Fibroblast of pulmonary artery (primary cell): ENCODE data around the gene RBM17.
"Not testable (repeated sequence)": the region's sequence is repeated elsewhere in the genome, so short reads cannot be mapped to it uniquely, and the experiment has no call there.

Experiments
- DNase-seq: peaks from one replicate; pipeline ENCODE4 v3.0.0-alpha.2; 2010; ENCODE audit warnings: low read depth
- H3K4me3 ChIP-seq: replicated peaks from 2 replicates; pipeline ENCODE4 v1.5.1; 2011; ENCODE audit warnings: low read depth, mild to moderate bottlenecking, control low read depth, low read length, moderate library complexity
- TF ChIP-seq, protein P1 (sequence below): IDR thresholded peaks from 2 replicates; pipeline ENCODE4 v1.5.1; 2011; ENCODE audit warnings: mild to moderate bottlenecking, control low read depth, low read length, inconsistent platforms; ENCODE audit errors: missing control alignments

The RBM17 gene

DNA sequence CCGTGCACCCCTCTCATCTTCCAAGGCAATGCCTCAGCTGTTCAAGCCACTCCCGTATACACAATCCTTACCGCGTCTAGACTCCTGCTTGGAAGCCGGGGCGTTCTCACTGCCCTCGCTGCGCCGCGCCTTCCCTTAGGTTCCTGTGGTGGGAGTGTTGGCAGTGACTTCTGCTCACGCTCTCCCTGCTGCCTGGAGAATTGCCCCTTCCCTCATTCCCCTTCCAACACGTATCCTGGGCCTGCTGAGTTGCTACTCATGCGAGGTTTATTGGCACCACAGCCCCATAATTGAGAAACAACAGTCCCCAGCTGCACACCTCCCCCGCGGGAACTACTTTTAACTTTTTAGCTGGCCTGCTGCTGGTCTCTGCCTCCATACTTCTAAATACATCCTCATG lies 31.9 kb downstream of the RBM17 start:
- TF ChIP-seq, protein P1, sequence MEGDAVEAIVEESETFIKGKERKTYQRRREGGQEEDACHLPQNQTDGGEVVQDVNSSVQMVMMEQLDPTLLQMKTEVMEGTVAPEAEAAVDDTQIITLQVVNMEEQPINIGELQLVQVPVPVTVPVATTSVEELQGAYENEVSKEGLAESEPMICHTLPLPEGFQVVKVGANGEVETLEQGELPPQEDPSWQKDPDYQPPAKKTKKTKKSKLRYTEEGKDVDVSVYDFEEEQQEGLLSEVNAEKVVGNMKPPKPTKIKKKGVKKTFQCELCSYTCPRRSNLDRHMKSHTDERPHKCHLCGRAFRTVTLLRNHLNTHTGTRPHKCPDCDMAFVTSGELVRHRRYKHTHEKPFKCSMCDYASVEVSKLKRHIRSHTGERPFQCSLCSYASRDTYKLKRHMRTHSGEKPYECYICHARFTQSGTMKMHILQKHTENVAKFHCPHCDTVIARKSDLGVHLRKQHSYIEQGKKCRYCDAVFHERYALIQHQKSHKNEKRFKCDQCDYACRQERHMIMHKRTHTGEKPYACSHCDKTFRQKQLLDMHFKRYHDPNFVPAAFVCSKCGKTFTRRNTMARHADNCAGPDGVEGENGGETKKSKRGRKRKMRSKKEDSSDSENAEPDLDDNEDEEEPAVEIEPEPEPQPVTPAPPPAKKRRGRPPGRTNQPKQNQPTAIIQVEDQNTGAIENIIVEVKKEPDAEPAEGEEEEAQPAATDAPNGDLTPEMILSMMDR: no peak
- H3K4me3 ChIP-seq: no peak overlapping the region
- DNase-seq: peak; percentile 56

DNA sequence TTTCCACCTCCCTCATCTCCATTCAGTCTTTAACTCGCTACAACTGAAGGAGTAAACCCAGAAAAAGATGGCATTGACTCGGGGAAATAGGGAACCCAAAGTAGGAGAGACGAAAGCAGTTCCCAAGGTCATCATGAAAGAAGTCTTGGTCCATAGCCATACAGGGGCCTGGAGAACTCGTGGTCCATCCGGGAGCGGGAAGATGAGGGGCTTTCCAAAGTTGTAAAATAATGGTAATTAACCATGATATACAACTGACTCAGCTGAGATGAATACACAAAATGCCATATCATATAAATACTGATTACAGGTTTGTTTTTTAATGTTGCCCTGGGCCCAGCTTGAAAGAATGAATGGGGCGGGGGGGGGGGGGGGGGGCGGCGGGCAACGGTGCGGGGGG lies 32.3 kb downstream of the RBM17 start:
- no peak overlapping the region for H3K4me3 ChIP-seq
- no peak for DNase-seq
- TF ChIP-seq, protein P1: no peak

DNA sequence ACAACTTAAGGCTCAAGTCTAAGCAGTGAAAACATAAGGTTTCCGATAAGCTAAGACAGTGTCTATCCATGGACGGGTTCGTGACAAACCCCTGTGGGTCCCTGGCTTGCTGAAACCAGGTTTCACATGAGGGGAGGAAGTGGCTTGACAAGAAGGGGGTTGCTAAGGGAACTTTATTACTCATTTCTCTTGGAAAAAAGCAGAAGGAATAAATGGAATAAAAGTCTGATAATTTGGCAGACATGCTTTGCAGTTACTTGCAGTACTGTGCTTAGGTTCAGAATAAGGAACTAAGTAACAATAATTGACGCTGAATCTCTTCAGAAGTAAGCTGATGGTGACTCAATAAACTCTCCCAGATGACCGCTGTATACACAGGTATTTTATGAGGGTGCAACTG lies 34.7 kb downstream of the RBM17 start:
- DNase-seq: peak; percentile 55
- TF ChIP-seq, protein P1: no peak
- no peak overlapping the region for H3K4me3 ChIP-seq

DNA sequence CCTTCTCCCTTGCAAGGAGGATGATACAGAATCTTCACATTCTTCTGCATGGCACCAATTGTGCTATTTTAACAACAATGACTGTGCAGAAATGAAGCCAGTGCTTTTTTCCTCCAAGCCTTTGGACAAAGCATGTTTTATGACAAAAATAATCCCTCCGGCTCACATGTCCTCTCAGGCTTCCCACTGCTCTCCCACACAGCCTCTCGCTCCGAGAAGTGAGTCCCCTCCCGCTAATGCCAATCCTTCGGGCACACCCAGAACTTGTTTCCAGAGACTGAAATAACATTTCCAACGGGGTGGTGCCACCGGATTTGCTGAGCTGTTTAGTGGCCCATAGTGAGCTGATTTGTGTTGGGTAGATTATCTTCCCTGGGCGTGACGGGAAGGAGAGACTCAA lies 35.8 kb downstream of the RBM17 start:
- TF ChIP-seq, protein P1: no peak
- DNase-seq: no peak
- no peak overlapping the region for H3K4me3 ChIP-seq

DNA sequence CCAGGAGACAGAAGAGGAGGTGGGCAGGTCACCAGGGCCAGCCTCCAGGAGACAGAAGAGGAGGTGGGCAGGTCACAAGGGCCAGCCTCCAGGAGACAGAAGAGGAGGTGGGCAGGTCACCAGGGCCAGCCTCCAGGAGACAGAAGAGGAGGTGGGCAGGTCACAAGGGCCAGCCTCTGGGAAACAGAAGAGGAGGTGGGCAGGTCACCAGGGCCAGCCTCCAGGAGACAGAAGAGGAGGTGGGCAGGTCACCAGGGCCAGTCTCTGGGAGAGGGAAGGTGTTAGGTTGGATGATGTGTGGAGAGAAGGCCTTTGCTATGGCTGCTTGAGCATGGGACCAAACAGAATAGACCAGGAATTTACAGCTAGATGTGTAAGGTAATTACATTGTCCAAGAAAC lies 38.6 kb downstream of the RBM17 start:
- H3K4me3 ChIP-seq, DNase-seq: not testable (repeated sequence)

GRCh38 chr10:6128087-6128486 lies 39.3 kb downstream of the RBM17 start:
- TF ChIP-seq, protein P1: no peak
- DNase-seq: no peak
- no peak overlapping the region for H3K4me3 ChIP-seq

- DNase-seq: peak; percentile 51
- H3K4me3 ChIP-seq: no peak overlapping the region
- TF ChIP-seq, protein P1: no peak
Measured at GRCh38 chr10:6128591-6129251, 39.9 kb downstream of the RBM17 start.
